Right lobe of liver (tissue), 6 donors: ENCODE measurements around the gene COPS9. TPM values are rescaled to one million over a fixed set of nuclear protein-coding genes. Genes with fewer than 3 reads are reported as not detected.

Experiments
- ATAC-seq, 4 donors: fragments of 200-7000 bp; cut with Tn5 transposase; one replicate each; pipeline ENCODE4 v1.9.1; 2020; ENCODE audit warnings: mild to moderate bottlenecking in 4 of 4, moderate library complexity in 4 of 4
- DNase-seq, 3 donors: peaks; one replicate each; pipeline ENCODE4 v3.0.0-alpha.2; 2020
- H3K27ac ChIP-seq, 3 donors: fragments of 200-600 bp; one replicate each; pipeline ENCODE4 v1.8.0; 2022
- H3K27me3 ChIP-seq, 2 donors: fragments of 200-600 bp; one replicate each; pipeline ENCODE4 v1.8.0; 2022
- H3K36me3 ChIP-seq, 4 donors: fragments of 200-600 bp; sonication (generic) in 1 of 4; one replicate each; pipeline versions ENCODE4 v1.5.1 to v1.8.0; 2017 to 2022; ENCODE audit warnings: control low read depth in 1 of 4
- H3K4me1 ChIP-seq, 4 donors: fragments of 200-600 bp; sonication (generic) in 1 of 4; one replicate each; pipeline versions ENCODE4 v1.5.1 to v1.8.0; 2017 to 2022; ENCODE audit warnings: control low read depth in 1 of 4
- H3K4me3 ChIP-seq, 3 donors: fragments of 200-600 bp; one replicate each; pipeline ENCODE4 v1.8.0; 2022
- H3K9me3 ChIP-seq, 4 donors: fragments of 200-600 bp; sonication (generic) in 1 of 4; one replicate each; pipeline versions ENCODE4 v1.5.1 to v1.8.0; 2017 to 2022; ENCODE audit warnings: control low read depth in 1 of 4
- CTCF ChIP-seq, 4 donors: fragments of 200-600 bp in 3 of 4; fragments of 450-650 bp in 1 of 4; IDR thresholded peaks; one replicate each; pipeline versions ENCODE4 v1.5.1 to v1.8.0; 2016 to 2022; ENCODE audit warnings: antibody characterized with exemption in 4 of 4, mild to moderate bottlenecking in 2 of 4
- POLR2A ChIP-seq: fragments of 450-650 bp; IDR thresholded peaks from one replicate; pipeline ENCODE4 v1.6.1; 2017; ENCODE audit warnings: antibody characterized with exemption, mild to moderate bottlenecking
- WGBS: methylation state at CpG from one replicate; pipeline ENCODE4 v1.1.6; 2018; ENCODE audit warnings: low coverage, low lambda C conversion rate; ENCODE audit not compliant: insufficient coverage; ENCODE audit errors: missing lambda C conversion rate; 5-methylcytosine and 5-hydroxymethylcytosine counted together
- intact Hi-C, 2 donors: fragments of 100-400 bp; cut with DNase I; formaldehyde crosslinking; loops; one replicate each; pipeline versions ENCODE4 v1.11.2 to v1.14.1; 2022
- total RNA-seq, 6 experiments: library from RNA; depleted of rRNA in 2 of 6; stranded (reverse); fragments of >200 nt in 2 of 6; fragmentation: NEBNext Ultra II Directional in 3 of 6; extraction: Animal tissue kit (Norgen Biotek cat#: 25700) in 3 of 6; gene quantifications; one replicate each; pipeline versions ENCODE4 v1.1.0 to v1.2.4, GENCODE V29; 2016 to 2023
- donor health status: DM: no; HTN: yes; CAD: no.
- donor health status: DM: no; HTN: no; CAD: no.
- donor health status: DM: no; HTN: no; CAD: no.
- donor health status: DM: no; HTN: yes; CAD: no.
- donor health status: DM: no; HTN: yes; CAD: no.

COPS9 gene
- total RNA-seq, 6 experiments from 2014 or later, result 33.1 to 66.1 (median 45.8) TPM

- H3K27ac ChIP-seq, result no peak overlapping the region
- peak in 1 of 3 donors; percentile 42 for DNase-seq
- intact Hi-C loops, result no loop called here
- ATAC-seq, result no peak
- peaks cover 0 to 4% (median 0%) of the 10 kb centered on the region in 4 donors for H3K36me3 ChIP-seq
- H3K27me3 ChIP-seq, result no peaks in the 10 kb centered on the region
- TF ChIP-seq CTCF (IDR thresholded peaks at IDR 0.05) (no peak), POLR2A (no peak)
- H3K4me3 ChIP-seq, result no peak overlapping the region
- H3K4me1 ChIP-seq, result peaks cover 0 to 11% (median 2%) of the 10 kb centered on the region in 4 donors
- 86% methylated on average over 1 of the region's 9 CpGs for WGBS
- no peaks in the 10 kb centered on the region for H3K9me3 ChIP-seq
Observed at GRCh38 chr2:240138254-240138984, 2.3 kb upstream of the COPS9 start.

GRCh38 chr2:240137596-240138253 is 1.6 kb upstream of the COPS9 start:
- H3K27ac ChIP-seq, result no peak overlapping the region
- H3K9me3 ChIP-seq, result no peaks in the 10 kb centered on the region
- H3K4me3 ChIP-seq, result no peak overlapping the region
- DNase-seq, result peak in 1 of 3 donors; percentile 40
- ATAC-seq, result no peak
- peaks cover 0 to 11% (median 2%) of the 10 kb centered on the region in 4 donors for H3K4me1 ChIP-seq
- 85% methylated on average over 17 of the region's 19 CpGs for WGBS
- TF ChIP-seq CTCF (IDR thresholded peaks at IDR 0.05) (no peak), POLR2A (no peak)
- peaks cover 0 to 11% (median 2%) of the 10 kb centered on the region in 4 donors for H3K36me3 ChIP-seq
- H3K27me3 ChIP-seq, result no peaks in the 10 kb centered on the region
- intact Hi-C loops, result no loop called here

- TF ChIP-seq POLR2A (no peak), CTCF (IDR thresholded peaks at IDR 0.05) (no peak)
- 35% methylated on average over 29 of the region's 36 CpGs for WGBS
- intact Hi-C loops, result no loop called here
- H3K4me1 ChIP-seq, result peaks cover 0 to 11% (median 2%) of the 10 kb centered on the region in 4 donors
- ATAC-seq (peak; percentile 8 to 41 (median 16)), DNase-seq (no peak)
- peaks cover 0 to 19% (median 6%) of the 10 kb centered on the region in 4 donors for H3K36me3 ChIP-seq
- no peaks in the 10 kb centered on the region for H3K27me3 ChIP-seq
- no peaks in the 10 kb centered on the region for H3K9me3 ChIP-seq
- peak overlapping the region; percentile 95 to 99 (median 95) for H3K4me3 ChIP-seq
- no peak overlapping the region for H3K27ac ChIP-seq
Observed at GRCh38 chr2:240136671-240137292, 677 bp upstream of the COPS9 start.

- H3K27me3 ChIP-seq, result no peaks in the 10 kb centered on the region
- H3K4me1 ChIP-seq, result peaks cover 0 to 11% (median 2%) of the 10 kb centered on the region in 4 donors
- WGBS, result 5% methylated on average over 7 of the region's 17 CpGs
- DNase-seq (no peak), ATAC-seq (peak in 1 of 4 donors; percentile 8)
- intact Hi-C loops, result no loop called here
- peak overlapping the region; percentile 95 to 99 (median 95) for H3K4me3 ChIP-seq
- no peaks in the 10 kb centered on the region for H3K9me3 ChIP-seq
- TF ChIP-seq POLR2A (no peak), CTCF (IDR thresholded peaks at IDR 0.05) (no peak)
- peaks cover 0 to 29% (median 10%) of the 10 kb centered on the region in 4 donors for H3K36me3 ChIP-seq
- H3K27ac ChIP-seq, result no peak overlapping the region
Observed at GRCh38 chr2:240135706-240136012, 446 bp downstream of the COPS9 start.
